GM19099 (cell line): ENCODE measurements around the gene ZFAND5.

Source experiments
- POLR2A ChIP-seq: IDR thresholded peaks from 3 replicates; pipeline ENCODE4 v1.6.1; 2011; ENCODE audit warnings: low read depth; ENCODE audit not compliant: insufficient read length; ENCODE audit errors: extremely low read depth

The ZFAND5 gene

DNA sequence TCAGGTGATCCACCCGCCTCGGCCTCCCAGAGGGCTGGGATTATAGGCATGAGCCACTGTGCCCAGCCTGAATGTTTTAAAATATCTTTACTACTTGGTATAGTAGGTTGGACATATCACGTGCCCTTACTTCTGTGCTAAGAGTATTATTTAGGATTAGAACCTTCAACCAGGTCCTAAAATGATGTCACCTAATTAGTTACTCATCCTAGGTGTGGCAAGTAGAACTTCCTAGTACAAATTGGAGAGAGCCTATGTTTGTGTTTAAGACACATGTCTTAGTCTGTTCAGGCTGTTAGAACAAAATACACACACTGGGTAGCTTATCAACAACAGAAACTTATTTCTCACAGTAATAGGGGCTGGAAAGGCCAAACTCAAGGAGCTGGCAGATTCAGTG is 51.5 kb downstream of the ZFAND5 start:
- TF ChIP-seq POLR2A = no peak

DNA sequence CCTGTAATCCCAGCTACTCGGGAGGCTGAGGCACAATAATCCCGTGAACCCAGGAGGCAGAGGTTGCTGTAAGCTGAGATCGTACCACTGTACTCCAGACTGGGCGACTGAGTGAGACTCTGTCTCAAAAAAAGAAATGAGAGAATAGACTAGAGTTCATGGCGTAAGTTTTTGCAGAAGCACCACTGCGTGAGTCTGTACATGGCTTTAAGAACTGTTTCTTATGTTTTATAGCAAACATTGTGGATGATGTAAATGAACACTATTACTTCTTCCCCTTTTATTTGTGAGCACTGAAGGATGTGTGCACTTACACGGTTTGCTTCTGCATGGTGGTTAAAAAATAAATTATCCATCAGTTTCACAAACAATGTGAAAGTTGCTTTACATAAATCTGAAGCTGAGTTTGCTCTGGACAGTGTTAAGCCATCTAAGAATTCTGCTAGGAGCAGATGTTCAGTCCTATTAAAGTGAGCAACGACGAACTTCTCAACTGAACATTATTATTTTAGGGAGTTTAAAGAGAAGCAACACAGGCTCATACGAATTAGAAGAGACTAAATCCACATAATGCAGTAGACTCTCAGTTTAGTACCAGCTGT is 52.5 kb downstream of the ZFAND5 start:
- TF ChIP-seq POLR2A = no peak

DNA sequence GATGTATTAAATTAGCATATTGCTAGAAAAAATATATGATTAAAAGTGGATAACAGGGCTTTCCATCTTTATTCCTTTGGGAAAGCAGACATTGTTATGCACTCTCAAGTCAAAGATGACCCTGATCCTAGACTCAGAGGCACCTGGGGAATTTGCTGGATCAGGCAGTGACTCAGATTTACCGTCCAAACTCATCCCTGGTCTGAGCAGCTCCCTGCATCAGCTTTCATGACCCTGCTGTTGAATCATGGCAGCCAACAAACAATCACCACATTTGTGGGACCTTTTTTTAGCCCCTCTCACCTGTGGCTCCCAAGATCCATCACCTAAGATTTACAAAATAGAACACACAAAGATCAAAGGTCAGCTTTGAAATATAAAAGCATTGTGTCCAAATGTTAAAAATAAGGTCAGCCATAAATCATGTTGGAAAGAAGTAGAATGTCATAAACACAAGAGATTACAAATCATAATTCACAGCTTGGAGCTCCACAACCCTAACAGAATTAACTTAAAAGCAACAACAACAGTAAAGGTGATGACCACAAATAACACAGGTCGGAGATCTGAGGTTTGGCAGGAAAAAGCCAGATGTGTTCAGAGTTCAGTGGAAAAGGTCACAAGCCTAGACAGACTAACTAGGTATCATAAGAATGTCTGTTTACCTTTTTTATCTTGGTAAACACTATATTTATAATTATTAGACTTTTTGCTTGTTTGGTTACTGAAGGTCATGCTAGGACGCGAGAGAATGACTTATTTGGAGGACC is 55.5 kb downstream of the ZFAND5 start:
- no peak for TF ChIP-seq POLR2A

DNA sequence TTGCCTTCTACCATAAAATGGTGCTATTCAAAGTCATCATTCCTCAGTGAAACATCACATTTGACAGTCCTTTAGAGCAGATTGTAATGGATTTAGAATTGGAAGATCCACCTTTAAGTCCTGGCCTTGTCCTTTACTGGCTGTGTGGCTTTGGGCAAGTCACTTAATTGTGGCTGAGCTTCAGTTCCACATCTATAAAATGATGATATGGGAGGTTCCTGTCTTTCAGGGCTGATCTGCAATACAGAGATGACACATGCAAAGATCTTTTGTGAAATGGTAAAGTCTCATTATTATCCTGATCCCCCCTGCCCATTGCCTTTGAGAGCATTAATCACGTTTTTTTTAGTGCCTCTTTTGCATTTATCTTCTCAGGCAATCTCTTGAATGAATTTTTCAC is 58.2 kb downstream of the ZFAND5 start:
- no peak for TF ChIP-seq POLR2A

DNA sequence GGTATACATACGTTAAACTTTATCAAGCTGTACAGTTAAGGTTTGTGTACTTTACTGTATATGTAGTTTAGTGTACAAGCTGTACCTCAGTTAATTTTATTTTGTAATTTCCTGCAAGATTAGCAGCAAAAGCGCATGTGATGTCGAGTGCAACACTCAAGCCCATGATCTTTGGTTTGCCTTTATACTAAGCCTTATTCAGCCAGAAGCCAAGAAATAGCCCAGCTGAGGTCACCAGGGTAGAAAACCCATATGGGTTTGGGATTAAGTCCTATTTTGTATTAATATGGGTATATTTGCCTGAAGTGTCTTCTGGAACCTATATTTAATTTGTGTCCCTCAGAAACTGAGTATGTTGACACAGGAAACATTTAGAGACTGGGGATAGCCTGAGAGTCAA is 59.3 kb downstream of the ZFAND5 start:
- no peak for TF ChIP-seq POLR2A

GRCh38 chr9:72305102-72305546 is 59.9 kb downstream of the ZFAND5 start:
- TF ChIP-seq POLR2A = peak; percentile 49

GRCh38 chr9:72304538-72304937 is 60.5 kb downstream of the ZFAND5 start:
- TF ChIP-seq POLR2A = no peak
